22Rv1 (cell line): ENCODE data around the gene LRRC8D.

ENCODE experiments used
- H3K27ac ChIP-seq: fragments of 450-650 bp; 2 replicates; pipeline ENCODE4 v1.5.1; 2017
- ZFX ChIP-seq: fragments of 450-650 bp; IDR thresholded peaks from 2 replicates; pipeline ENCODE4 v1.6.1; 2017; ENCODE audit warnings: antibody characterized with exemption, borderline replicate concordance
- TF ChIP-seq, protein P1 (sequence below): fragments of 450-650 bp; IDR thresholded peaks from 2 replicates; pipeline ENCODE4 v1.5.1; 2017; ENCODE audit warnings: mild to moderate bottlenecking

LRRC8D gene

DNA sequence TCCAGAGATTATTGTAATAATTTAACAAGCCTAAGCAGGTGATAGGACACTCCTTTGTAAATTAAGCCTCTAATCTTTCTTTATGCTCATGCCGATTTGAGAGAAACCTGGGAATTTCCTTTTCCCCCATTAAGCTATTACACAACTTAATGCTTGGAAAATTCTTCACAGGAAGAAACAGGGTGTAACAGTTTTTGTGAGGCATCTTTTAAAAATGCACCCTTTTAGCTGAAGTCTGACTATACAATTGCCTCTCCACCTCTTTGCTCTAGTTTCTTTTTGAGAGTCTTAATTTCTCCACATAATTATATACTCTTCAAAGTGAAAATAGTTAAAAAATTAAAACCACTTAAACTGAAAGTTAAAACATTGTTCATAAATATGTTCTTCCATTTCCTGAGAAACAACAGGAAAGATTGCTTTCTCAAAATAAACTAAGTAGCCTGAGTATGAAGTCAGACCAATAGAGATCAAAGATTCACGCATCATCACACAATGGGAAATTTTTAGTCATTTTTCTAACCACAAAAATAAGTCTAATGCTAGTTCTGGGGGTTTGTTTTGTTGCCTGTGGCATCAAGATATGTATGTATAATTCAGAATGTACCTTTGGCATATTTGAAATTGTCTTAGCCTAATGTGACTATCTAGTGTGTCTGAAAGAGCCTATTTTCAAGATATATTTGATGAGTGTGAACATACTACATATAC is 34.7 kb downstream of the LRRC8D start:
- no peak for TF ChIP-seq ZFX
- TF ChIP-seq, protein P1, sequence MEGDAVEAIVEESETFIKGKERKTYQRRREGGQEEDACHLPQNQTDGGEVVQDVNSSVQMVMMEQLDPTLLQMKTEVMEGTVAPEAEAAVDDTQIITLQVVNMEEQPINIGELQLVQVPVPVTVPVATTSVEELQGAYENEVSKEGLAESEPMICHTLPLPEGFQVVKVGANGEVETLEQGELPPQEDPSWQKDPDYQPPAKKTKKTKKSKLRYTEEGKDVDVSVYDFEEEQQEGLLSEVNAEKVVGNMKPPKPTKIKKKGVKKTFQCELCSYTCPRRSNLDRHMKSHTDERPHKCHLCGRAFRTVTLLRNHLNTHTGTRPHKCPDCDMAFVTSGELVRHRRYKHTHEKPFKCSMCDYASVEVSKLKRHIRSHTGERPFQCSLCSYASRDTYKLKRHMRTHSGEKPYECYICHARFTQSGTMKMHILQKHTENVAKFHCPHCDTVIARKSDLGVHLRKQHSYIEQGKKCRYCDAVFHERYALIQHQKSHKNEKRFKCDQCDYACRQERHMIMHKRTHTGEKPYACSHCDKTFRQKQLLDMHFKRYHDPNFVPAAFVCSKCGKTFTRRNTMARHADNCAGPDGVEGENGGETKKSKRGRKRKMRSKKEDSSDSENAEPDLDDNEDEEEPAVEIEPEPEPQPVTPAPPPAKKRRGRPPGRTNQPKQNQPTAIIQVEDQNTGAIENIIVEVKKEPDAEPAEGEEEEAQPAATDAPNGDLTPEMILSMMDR, result no peak
- no peak overlapping the region for H3K27ac ChIP-seq

DNA sequence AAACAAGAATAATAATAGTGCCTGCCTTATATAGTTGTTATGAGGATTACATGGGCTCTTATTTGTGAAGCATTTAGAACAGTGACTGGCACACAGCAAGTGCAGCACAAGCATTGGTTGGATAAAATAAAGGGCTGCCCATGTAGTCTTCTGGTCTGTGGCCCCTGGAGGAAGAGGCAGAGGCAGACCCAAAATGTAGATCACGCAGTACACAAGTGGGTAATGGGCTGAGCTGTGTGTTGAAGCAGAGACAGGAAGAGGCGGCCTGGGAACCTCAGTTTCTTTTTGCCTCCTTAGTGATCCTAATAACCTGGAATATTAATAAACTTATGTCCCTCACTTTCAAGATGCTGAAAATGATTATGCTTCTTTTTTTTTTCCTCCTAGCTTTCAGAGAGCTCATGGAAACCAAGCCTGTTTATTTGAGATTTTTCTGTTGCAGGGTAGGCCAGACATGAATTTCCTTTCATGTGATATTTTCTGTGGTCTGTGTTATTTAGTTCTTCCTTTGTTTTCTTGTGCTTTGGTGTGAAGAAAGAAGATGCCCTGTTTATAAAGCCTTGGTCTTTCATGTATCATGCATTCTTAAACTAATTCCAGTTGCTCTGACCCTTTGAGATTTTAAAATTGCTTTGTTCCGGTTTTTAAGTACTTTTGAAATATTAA is 42.5 kb downstream of the LRRC8D start:
- no peak overlapping the region for H3K27ac ChIP-seq

DNA sequence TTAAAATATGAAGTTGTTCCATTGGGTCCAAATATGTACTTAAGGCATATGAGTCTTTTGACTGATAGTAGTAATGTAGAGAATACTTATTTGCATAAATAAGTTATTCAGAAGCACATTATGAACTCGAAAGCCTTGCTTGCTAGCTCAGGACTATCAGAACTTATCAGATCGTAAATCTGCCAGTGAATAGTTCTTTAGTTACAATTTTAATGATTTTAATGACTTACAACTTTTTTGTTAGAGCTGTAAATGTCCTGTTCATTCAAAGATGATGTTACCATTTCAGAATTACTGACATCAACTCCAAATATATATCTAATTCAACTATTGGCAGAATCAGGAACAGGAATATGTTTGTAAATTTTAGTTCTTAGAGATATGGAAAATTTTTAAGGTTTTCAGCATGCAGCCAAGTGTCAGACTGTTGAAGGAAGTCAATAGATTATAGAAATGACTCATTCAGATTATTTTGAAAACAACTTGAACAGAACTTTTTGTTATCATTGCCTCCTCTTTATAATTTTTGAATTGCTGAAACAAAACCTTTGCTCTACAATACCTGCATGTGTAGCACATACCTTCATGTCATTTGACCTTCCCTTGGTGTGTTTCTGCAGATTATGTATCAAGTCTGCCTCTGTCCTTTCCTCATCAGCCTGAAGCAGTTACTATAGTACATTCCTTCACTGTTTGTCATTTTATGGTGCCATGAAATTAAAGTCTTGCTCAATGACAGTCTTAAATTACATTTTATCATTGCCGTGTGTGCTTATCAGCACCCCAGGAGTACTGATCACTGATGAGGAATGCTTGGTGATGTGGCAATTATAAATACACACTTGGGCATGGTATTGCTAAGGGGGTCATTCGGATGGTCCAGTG is 44.9 kb downstream of the LRRC8D start:
- no peak overlapping the region for H3K27ac ChIP-seq
- TF ChIP-seq ZFX, result no peak
- TF ChIP-seq, protein P1, result no peak

More for the DNA sequence above, 42.5 kb downstream of the LRRC8D start:
- TF ChIP-seq, protein P1, result no peak
- TF ChIP-seq ZFX, result no peak

DNA sequence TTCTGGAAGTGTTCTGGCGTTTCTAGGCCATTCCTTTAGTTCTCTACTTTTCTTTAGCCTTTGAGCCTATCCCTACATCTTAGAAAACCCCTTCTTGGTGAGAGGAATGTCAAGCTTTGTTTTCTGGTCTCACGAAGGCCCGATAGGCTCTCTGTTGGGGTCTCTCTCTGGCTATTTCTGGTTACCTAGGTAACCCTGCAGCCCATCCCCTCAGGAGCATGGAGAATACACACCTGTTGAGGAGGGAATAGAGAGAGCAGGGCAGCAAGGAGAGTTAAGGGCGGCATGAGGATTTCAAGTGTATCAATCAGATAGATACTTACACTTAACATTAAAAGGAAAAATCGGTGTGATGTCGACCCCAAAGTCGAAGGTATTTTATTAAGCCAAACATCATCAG is 45.7 kb downstream of the LRRC8D start:
- TF ChIP-seq ZFX, result no peak
- TF ChIP-seq, protein P1, result no peak
- H3K27ac ChIP-seq, result no peak overlapping the region

DNA sequence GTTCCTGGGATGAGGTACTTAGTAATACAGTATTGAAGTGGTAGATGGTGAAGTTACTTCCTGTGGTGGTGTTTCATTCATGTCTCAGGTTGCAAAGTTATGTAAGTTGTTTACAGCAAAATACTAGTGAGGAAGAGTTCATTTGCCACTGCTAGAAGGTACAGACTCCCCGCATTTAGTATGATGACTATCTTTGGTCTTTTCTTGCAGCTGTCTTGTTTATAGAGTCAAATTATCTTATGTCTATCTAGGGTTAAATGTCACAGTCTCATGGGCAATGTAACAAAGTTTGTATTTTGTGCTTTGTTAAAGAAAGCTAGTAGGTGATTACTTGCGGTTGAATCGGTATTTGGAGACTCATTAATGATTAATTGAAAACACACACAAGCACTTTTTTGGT is 50.2 kb downstream of the LRRC8D start:
- H3K27ac ChIP-seq, result no peak overlapping the region

DNA sequence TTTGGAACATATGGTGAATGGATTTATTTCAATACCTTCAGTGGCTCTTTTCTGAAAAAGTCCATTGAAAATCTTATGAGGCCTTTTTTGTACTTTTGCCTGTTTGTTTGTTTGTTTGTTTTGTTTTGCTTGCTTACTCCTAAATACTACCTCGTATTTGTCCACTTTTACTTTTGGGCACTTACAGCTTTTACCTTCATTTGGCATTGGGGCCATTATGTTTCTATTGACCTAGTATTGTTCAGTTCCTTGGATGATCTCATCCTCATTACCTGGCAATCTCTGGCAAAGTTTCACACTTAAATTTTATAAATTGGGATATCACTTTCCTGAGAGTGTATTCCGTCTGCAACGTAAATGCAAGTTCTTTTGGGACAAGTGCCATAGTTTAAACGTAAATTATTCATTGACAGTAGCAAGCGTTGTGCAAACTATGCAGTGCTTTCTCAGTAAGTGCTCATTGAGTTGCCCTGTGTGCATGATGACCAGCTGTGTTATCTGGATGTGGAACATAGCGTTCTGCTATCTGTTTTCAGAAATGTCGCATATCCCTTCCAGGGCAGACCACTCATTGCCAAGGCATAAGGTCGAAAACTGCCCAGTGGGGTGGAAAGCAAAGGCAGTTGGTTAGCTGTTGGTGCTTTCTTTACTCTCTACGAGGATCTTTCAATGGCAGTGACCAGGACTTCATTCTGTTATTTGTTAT is 51.1 kb downstream of the LRRC8D start:
- no peak for TF ChIP-seq ZFX
- TF ChIP-seq, protein P1, result no peak
- no peak overlapping the region for H3K27ac ChIP-seq

More for the DNA sequence above, 50.2 kb downstream of the LRRC8D start:
- TF ChIP-seq, protein P1, result no peak
- TF ChIP-seq ZFX, result no peak
